Measurements from ENCODE around the gene COX6B2. TPM values are rescaled to one million over a fixed set of nuclear protein-coding genes. Genes with fewer than 3 reads are reported as not detected.

Gene COX6B2
- total RNA-seq, 1 donor from 2014 or later: not detected

- H3K4me2 ChIP-seq: no peak overlapping the region
- H3K36me3 Mint-ChIP-seq: peaks cover 36% of the 10 kb centered on the region
- H3K27ac ChIP-seq: no peak overlapping the region
- TF ChIP-seq CTCF (IDR thresholded peaks at IDR 0.05) (no peak), EZH2 (IDR thresholded peaks at IDR 0.05) (no peak)
- no peak overlapping the region for H3K4me3 Mint-ChIP-seq
- no peak overlapping the region for H3K4me3 ChIP-seq
- H3K9ac ChIP-seq: no peak overlapping the region
- no peaks in the 10 kb centered on the region for H3K79me2 ChIP-seq (ENCODE audit: low read depth)
- H3K27me3 Mint-ChIP-seq (ENCODE audit: insufficient read depth, low read depth): peaks cover 7% of the 10 kb centered on the region
- H2AFZ ChIP-seq (replicated peaks): no peak overlapping the region
- peaks cover 13% of the 10 kb centered on the region for H3F3A ChIP-seq (ENCODE audit: low read depth)
- no peaks in the 10 kb centered on the region for H3K9me3 ChIP-seq (ENCODE audit: low read depth)
- H3K4me1 ChIP-seq: no peaks in the 10 kb centered on the region
- H4K20me1 ChIP-seq (ENCODE audit: low read depth): peaks cover 2% of the 10 kb centered on the region
- no peak overlapping the region for H3K27ac Mint-ChIP-seq
- DNase-seq (ENCODE audit: low spot score): no peak
- no peaks in the 10 kb centered on the region for H3K27me3 ChIP-seq
- no peaks in the 10 kb centered on the region for H3K36me3 ChIP-seq
- H3K9me3 Mint-ChIP-seq: peaks cover 2% of the 10 kb centered on the region
- H3K4me1 Mint-ChIP-seq: peaks cover 15% of the 10 kb centered on the region
Observed at GRCh38 chr19:55309448-55309847, 45.1 kb downstream of the COX6B2 start.

- peaks cover 10% of the 10 kb centered on the region for H3K4me1 Mint-ChIP-seq
- Histone ChIP-seq H3K4me2 (no peak overlapping the region), H3K4me3 (no peak overlapping the region), H3K27ac (no peak overlapping the region), H4K20me1 (ENCODE audit: low read depth) (peaks cover 2% of the 10 kb centered on the region), H3K4me1 (no peaks in the 10 kb centered on the region), H2AFZ (replicated peaks) (no peak overlapping the region), H3K36me3 (no peaks in the 10 kb centered on the region), H3F3A (ENCODE audit: low read depth) (peaks cover 10% of the 10 kb centered on the region), H3K27me3 (no peaks in the 10 kb centered on the region), H3K79me2 (ENCODE audit: low read depth) (no peaks in the 10 kb centered on the region), H3K9ac (no peak overlapping the region), H3K9me3 (ENCODE audit: low read depth) (no peaks in the 10 kb centered on the region)
- no peak for DNase-seq (ENCODE audit: low spot score)
- H3K36me3 Mint-ChIP-seq: peaks cover 41% of the 10 kb centered on the region
- H3K27me3 Mint-ChIP-seq (ENCODE audit: insufficient read depth, low read depth): peaks cover 3% of the 10 kb centered on the region
- TF ChIP-seq EZH2 (IDR thresholded peaks at IDR 0.05) (no peak), EZH2phosphoT487 (IDR thresholded peaks at IDR 0.05) (no peak), CTCF (IDR thresholded peaks at IDR 0.05) (no peak)
- H3K27ac Mint-ChIP-seq: no peak overlapping the region
- H3K4me3 Mint-ChIP-seq: peak overlapping the region; percentile 43
- peaks cover 2% of the 10 kb centered on the region for H3K9me3 Mint-ChIP-seq
Observed at GRCh38 chr19:55308281-55308680, 46.2 kb downstream of the COX6B2 start.

GRCh38 chr19:55306712-55307111, 47.8 kb downstream of the COX6B2 start:
- Histone ChIP-seq H3K4me1 (peaks cover 4% of the 10 kb centered on the region), H4K20me1 (ENCODE audit: low read depth) (peaks cover 2% of the 10 kb centered on the region), H3K4me3 (no peak overlapping the region), H3F3A (ENCODE audit: low read depth) (peaks cover 7% of the 10 kb centered on the region), H2AFZ (replicated peaks) (no peak overlapping the region), H3K27me3 (no peaks in the 10 kb centered on the region), H3K27ac (no peak overlapping the region), H3K79me2 (ENCODE audit: low read depth) (no peaks in the 10 kb centered on the region), H3K36me3 (no peaks in the 10 kb centered on the region), H3K9me3 (ENCODE audit: low read depth) (no peaks in the 10 kb centered on the region), H3K9ac (no peak overlapping the region), H3K4me2 (no peak overlapping the region)
- DNase-seq (ENCODE audit: low spot score): no peak
- no peak overlapping the region for H3K27ac Mint-ChIP-seq
- peaks cover 40% of the 10 kb centered on the region for H3K36me3 Mint-ChIP-seq
- TF ChIP-seq EZH2phosphoT487 (IDR thresholded peaks at IDR 0.05) (no peak), EZH2 (IDR thresholded peaks at IDR 0.05) (no peak), CTCF (IDR thresholded peaks at IDR 0.05) (no peak)
- peaks cover 11% of the 10 kb centered on the region for H3K4me1 Mint-ChIP-seq
- H3K4me3 Mint-ChIP-seq: no peak overlapping the region
- H3K9me3 Mint-ChIP-seq: peaks cover 2% of the 10 kb centered on the region
- no peaks in the 10 kb centered on the region for H3K27me3 Mint-ChIP-seq (ENCODE audit: insufficient read depth, low read depth)
